ENCODE data around the gene ADAM22. TPM values are rescaled to one million over a fixed set of nuclear protein-coding genes. Genes with fewer than 3 reads are reported as not detected.

The ADAM22 gene
- total RNA-seq, 1 donor from 2014 or later: 3.0 TPM

GRCh38 chr7:88034083-88034695, 100.1 kb downstream of the ADAM22 start:
- H3K4me1 Mint-ChIP-seq (ENCODE audit: unreplicated experiment): no peaks in the 10 kb centered on the region
- H3K27ac Mint-ChIP-seq (ENCODE audit: unreplicated experiment): no peak overlapping the region
- H3K9me3 Mint-ChIP-seq (ENCODE audit: unreplicated experiment): peaks cover 17% of the 10 kb centered on the region
- no peaks in the 10 kb centered on the region for H3K36me3 Mint-ChIP-seq (ENCODE audit: unreplicated experiment)
- no peak overlapping the region for H3K4me3 Mint-ChIP-seq (ENCODE audit: unreplicated experiment)
- DNase-seq (ENCODE audit: extremely low spot score, unreplicated experiment): no peak
- no peaks in the 10 kb centered on the region for H3K27me3 Mint-ChIP-seq (ENCODE audit: unreplicated experiment)
- TF ChIP-seq, protein P1, sequence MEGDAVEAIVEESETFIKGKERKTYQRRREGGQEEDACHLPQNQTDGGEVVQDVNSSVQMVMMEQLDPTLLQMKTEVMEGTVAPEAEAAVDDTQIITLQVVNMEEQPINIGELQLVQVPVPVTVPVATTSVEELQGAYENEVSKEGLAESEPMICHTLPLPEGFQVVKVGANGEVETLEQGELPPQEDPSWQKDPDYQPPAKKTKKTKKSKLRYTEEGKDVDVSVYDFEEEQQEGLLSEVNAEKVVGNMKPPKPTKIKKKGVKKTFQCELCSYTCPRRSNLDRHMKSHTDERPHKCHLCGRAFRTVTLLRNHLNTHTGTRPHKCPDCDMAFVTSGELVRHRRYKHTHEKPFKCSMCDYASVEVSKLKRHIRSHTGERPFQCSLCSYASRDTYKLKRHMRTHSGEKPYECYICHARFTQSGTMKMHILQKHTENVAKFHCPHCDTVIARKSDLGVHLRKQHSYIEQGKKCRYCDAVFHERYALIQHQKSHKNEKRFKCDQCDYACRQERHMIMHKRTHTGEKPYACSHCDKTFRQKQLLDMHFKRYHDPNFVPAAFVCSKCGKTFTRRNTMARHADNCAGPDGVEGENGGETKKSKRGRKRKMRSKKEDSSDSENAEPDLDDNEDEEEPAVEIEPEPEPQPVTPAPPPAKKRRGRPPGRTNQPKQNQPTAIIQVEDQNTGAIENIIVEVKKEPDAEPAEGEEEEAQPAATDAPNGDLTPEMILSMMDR (IDR thresholded peaks at IDR 0.05): no peak

GRCh38 chr7:88037050-88037449, 103.0 kb downstream of the ADAM22 start:
- Mint-ChIP-seq H3K4me1 (ENCODE audit: unreplicated experiment) (peaks cover 2% of the 10 kb centered on the region), H3K9me3 (ENCODE audit: unreplicated experiment) (no peaks in the 10 kb centered on the region), H3K27me3 (ENCODE audit: unreplicated experiment) (no peaks in the 10 kb centered on the region), H3K4me3 (ENCODE audit: unreplicated experiment) (no peak overlapping the region), H3K27ac (ENCODE audit: unreplicated experiment) (no peak overlapping the region), H3K36me3 (ENCODE audit: unreplicated experiment) (no peaks in the 10 kb centered on the region)
- TF ChIP-seq, protein P1 (IDR thresholded peaks at IDR 0.05): no peak
- no peak for DNase-seq (ENCODE audit: extremely low spot score, unreplicated experiment)

DNA sequence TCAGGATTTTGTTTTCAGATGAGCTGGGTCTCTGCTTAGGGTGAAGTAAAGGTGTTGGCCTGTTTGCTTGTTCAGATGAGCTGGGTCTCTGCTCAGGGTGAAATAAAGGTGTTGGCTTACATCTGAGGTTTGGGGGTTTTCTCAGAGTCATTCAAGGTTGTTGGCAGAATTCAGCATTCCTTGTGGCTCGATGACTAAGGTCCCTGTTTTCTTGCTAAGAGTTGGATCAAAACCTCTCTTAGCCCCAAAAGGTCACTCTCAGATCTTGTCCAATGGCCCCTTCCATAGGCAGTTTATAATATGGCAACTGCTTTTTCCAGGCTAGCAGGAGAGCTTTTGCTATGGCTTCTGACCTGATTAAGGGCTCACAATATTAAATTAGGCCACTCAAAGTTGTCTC, 106.6 kb downstream of the ADAM22 start:
- Mint-ChIP-seq H3K4me3 (ENCODE audit: unreplicated experiment) (no peak overlapping the region), H3K4me1 (ENCODE audit: unreplicated experiment) (peaks cover 3% of the 10 kb centered on the region), H3K27me3 (ENCODE audit: unreplicated experiment) (peaks cover 3% of the 10 kb centered on the region), H3K36me3 (ENCODE audit: unreplicated experiment) (no peaks in the 10 kb centered on the region), H3K9me3 (ENCODE audit: unreplicated experiment) (no peaks in the 10 kb centered on the region), H3K27ac (ENCODE audit: unreplicated experiment) (no peak overlapping the region)
- DNase-seq (ENCODE audit: extremely low spot score, unreplicated experiment): no peak
- TF ChIP-seq, protein P1 (IDR thresholded peaks at IDR 0.05): no peak

GRCh38 chr7:88041583-88041982, 107.5 kb downstream of the ADAM22 start:
- no peak overlapping the region for H3K27ac Mint-ChIP-seq (ENCODE audit: unreplicated experiment)
- TF ChIP-seq, protein P1 (IDR thresholded peaks at IDR 0.05): no peak
- DNase-seq (ENCODE audit: extremely low spot score, unreplicated experiment): no peak
- peaks cover 3% of the 10 kb centered on the region for H3K27me3 Mint-ChIP-seq (ENCODE audit: unreplicated experiment)
- H3K4me1 Mint-ChIP-seq (ENCODE audit: unreplicated experiment): peaks cover 3% of the 10 kb centered on the region
- H3K9me3 Mint-ChIP-seq (ENCODE audit: unreplicated experiment): no peaks in the 10 kb centered on the region
- no peak overlapping the region for H3K4me3 Mint-ChIP-seq (ENCODE audit: unreplicated experiment)
- H3K36me3 Mint-ChIP-seq (ENCODE audit: unreplicated experiment): no peaks in the 10 kb centered on the region

GRCh38 chr7:88042157-88042556, 108.1 kb downstream of the ADAM22 start:
- Mint-ChIP-seq H3K4me1 (ENCODE audit: unreplicated experiment) (peaks cover 3% of the 10 kb centered on the region), H3K27ac (ENCODE audit: unreplicated experiment) (no peak overlapping the region), H3K27me3 (ENCODE audit: unreplicated experiment) (peaks cover 3% of the 10 kb centered on the region), H3K36me3 (ENCODE audit: unreplicated experiment) (no peaks in the 10 kb centered on the region), H3K4me3 (ENCODE audit: unreplicated experiment) (no peak overlapping the region), H3K9me3 (ENCODE audit: unreplicated experiment) (no peaks in the 10 kb centered on the region)
- DNase-seq (ENCODE audit: extremely low spot score, unreplicated experiment): no peak
- TF ChIP-seq, protein P1 (IDR thresholded peaks at IDR 0.05): no peak

Measured in osteocyte (in vitro differentiated cells).